ENCODE data around the gene GPR162.

Gene GPR162

DNA sequence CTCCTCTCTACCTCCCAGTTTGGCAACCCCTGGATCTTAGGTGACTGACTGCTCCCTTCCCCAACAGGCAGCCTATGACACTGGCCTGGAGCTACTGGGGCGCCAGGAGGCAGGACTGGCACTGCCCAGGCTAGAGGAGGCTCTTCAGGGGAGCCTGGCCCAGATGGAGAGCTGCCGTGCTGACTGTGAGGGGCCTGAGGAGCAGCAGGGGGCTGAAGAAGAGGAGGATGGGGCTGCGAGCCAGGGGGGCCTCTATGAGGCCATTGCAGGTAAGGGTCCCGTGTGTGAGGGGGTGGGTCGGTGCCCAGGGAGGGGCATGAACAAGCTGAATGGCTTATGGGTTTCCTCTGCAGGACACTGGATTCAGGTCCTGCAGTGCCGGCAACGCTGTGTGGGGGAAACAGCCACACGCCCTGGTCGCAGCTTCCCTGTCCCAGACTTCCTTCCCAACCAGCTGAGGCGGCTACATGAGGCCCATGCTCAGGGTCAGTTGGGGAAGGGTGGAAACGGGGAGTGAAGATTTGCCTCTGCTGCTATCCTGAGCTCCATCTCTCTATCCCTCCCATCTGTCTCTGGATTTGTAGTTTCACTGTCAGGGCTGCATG lies 8.8 kb downstream of the GPR162 start:
- DNase-seq (ENCODE audit: low read depth), result no peak
- TF ChIP-seq, protein P1, sequence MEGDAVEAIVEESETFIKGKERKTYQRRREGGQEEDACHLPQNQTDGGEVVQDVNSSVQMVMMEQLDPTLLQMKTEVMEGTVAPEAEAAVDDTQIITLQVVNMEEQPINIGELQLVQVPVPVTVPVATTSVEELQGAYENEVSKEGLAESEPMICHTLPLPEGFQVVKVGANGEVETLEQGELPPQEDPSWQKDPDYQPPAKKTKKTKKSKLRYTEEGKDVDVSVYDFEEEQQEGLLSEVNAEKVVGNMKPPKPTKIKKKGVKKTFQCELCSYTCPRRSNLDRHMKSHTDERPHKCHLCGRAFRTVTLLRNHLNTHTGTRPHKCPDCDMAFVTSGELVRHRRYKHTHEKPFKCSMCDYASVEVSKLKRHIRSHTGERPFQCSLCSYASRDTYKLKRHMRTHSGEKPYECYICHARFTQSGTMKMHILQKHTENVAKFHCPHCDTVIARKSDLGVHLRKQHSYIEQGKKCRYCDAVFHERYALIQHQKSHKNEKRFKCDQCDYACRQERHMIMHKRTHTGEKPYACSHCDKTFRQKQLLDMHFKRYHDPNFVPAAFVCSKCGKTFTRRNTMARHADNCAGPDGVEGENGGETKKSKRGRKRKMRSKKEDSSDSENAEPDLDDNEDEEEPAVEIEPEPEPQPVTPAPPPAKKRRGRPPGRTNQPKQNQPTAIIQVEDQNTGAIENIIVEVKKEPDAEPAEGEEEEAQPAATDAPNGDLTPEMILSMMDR (IDR thresholded peaks at IDR 0.05; ENCODE audit: low read length, missing control alignments), result no peak
- no peak overlapping the region for H3K4me3 ChIP-seq (replicated peaks; ENCODE audit: low read depth, low read length)

DNA sequence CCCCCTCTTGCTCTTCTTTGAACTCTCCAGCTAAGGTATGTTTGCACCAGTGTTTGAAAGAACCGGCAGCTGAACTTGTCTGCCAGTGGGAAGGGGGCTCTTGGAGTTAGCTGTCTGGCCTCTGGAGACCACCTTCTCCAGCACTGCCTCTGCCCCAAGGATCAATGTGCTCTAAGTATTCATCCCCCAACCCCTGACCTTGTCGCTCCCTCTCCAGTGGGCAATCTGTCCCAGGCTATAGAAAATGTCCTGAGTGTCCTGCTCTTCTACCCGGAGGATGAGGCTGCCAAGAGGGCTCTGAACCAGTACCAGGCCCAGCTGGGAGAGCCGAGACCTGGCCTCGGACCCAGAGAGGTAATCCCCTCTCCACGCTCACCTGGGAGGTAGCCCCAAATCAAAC lies 9.4 kb downstream of the GPR162 start:
- TF ChIP-seq, protein P1 (IDR thresholded peaks at IDR 0.05; ENCODE audit: low read length, missing control alignments), result no peak
- DNase-seq (ENCODE audit: low read depth), result no peak
- H3K4me3 ChIP-seq (replicated peaks; ENCODE audit: low read depth, low read length), result no peak overlapping the region

DNA sequence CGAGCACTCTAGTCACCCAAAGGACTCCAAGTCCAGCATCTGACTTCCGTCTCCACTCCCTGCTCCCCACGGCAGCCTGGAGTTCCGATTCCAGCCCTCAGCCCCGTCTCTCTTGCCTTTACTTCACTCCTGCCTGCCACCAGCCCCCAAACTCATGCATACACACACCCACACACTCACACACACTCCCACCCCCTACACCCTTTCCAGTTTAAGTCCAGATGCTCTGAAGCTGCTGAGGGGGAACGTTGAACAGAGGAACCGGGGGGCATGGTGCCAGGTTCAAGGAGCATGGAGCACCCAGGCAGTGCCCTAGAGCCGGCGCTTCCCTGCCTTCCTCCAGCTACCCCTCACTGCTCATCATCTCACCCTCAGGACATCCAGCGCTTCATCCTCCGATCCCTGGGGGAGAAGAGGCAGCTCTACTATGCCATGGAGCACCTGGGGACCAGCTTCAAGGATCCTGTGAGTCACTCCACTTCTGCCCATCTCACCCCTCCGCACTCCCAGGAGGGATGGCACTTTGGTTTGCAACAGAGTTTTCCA lies 9.9 kb downstream of the GPR162 start:
- H3K4me3 ChIP-seq (replicated peaks; ENCODE audit: low read depth, low read length), result no peak overlapping the region
- TF ChIP-seq, protein P1 (IDR thresholded peaks at IDR 0.05; ENCODE audit: low read length, missing control alignments), result no peak

DNA sequence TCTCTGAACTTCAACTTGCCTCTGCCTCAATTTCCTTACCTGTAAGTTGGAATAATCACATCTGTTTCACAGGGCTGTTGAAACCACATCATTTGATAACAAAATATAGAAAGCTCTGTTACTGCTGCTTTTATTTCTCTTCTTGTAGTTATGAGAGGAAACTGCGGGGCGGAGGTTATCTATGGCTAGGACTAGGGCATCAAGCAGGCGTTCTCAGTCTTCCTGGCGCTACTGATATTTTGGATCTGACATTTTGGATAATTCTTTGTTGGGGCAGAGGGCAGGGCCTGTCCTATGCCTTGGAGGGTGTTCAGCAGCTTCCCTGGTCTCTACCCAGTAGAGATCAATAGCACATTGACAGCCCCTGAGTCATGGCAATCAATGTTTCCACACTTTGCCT lies 10.5 kb downstream of the GPR162 start:
- DNase-seq (ENCODE audit: low read depth), result no peak
- TF ChIP-seq, protein P1 (IDR thresholded peaks at IDR 0.05; ENCODE audit: low read length, missing control alignments), result no peak
- no peak overlapping the region for H3K4me3 ChIP-seq (replicated peaks; ENCODE audit: low read depth, low read length)

More for the DNA sequence above, 9.9 kb downstream of the GPR162 start:
- no peak for DNase-seq (ENCODE audit: low read depth)

DNA sequence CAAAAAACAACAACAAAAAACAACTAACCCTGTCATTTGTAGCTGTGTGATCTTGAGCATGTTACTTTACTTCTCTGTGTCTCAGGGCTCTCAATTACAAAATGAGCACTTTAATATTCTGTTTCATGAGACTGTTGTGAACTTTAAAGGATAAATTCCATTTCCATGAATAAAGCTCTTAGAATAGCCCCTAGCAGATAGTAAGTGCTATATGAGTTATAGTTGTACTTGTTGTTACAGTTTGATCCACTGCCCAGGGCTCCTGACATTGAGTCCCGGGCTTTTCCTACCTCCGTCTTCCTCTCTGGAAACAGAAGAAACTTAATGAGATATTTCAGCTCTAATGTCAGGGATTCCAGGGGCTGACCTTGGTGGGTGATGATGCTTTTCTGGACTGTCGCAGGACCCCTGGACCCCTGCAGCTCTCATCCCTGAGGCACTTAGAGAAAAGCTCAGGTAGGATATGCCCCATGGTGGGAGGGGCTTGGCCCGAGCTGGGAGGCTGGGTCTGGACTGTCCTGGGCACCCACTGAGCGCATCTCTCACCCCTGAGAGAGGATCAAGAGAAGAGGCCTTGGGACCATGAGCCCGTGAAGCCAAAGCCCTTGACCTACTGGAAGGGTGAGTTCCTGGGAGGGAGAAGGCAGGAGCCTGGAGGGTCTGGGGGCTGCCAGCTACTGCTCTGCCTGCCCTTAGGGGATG lies 11.7 kb downstream of the GPR162 start:
- DNase-seq (ENCODE audit: low read depth), result no peak
- no peak overlapping the region for H3K4me3 ChIP-seq (replicated peaks; ENCODE audit: low read depth, low read length)
- TF ChIP-seq, protein P1 (IDR thresholded peaks at IDR 0.05; ENCODE audit: low read length, missing control alignments), result no peak

DNA sequence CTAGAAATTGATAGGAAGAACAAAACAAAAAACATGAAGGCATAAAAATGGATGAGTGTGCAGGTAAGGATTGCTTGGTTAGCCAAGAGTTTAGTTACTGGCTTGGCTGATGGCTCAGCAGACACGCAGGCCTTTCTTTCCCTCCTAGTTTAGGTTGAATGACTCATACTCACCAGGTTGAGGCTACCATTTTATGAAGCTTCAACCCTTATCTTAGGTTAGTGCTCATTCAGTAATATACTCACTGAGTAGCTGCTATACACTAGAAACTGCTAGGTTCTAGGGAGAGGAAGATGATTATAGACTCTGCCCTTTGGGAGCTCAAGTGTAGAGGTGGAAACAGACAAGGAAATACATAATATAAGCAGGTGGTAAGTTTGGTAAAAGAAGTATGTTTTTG lies 12.6 kb downstream of the GPR162 start:
- no peak for DNase-seq (ENCODE audit: low read depth)
- no peak overlapping the region for H3K4me3 ChIP-seq (replicated peaks; ENCODE audit: low read depth, low read length)
- TF ChIP-seq, protein P1 (IDR thresholded peaks at IDR 0.05; ENCODE audit: low read length, missing control alignments), result no peak
